ENCODE measurements around the gene NGEF.
"Not testable (repeated sequence)": the region's sequence is repeated elsewhere in the genome, so short reads cannot be mapped to it uniquely, and the experiment has no call there.

Gene NGEF

GRCh38 chr2:232924433-232924832 lies 88.6 kb downstream of the NGEF start:
- DNase-seq: no peak

GRCh38 chr2:232920760-232921159 lies 92.3 kb downstream of the NGEF start:
- DNase-seq: no peak

GRCh38 chr2:232920055-232920454 lies 93.0 kb downstream of the NGEF start:
- no peak for DNase-seq

GRCh38 chr2:232919141-232919540 lies 93.9 kb downstream of the NGEF start:
- no peak for DNase-seq

- no peak for DNase-seq
Measured at GRCh38 chr2:232913903-232914302, 99.2 kb downstream of the NGEF start.

- no peak for DNase-seq
Measured at GRCh38 chr2:232911712-232912277, 101.3 kb downstream of the NGEF start.

GRCh38 chr2:232910376-232910775 lies 102.7 kb downstream of the NGEF start:
- DNase-seq: no peak

- DNase-seq: no peak
Measured at GRCh38 chr2:232908695-232909094, 104.4 kb downstream of the NGEF start.

- not testable (repeated sequence) for DNase-seq
Measured at GRCh38 chr2:232907718-232908085, 105.4 kb downstream of the NGEF start.

- not testable (repeated sequence) for DNase-seq
Measured at GRCh38 chr2:232906867-232907717, 106.0 kb downstream of the NGEF start.

GRCh38 chr2:232903989-232904388 lies 109.1 kb downstream of the NGEF start:
- DNase-seq: no peak

- no peak for DNase-seq
Measured at GRCh38 chr2:232901736-232902578, 111.1 kb downstream of the NGEF start.

- DNase-seq: no peak
Measured at GRCh38 chr2:232900811-232901735, 112.0 kb downstream of the NGEF start.

GRCh38 chr2:232898592-232899543 lies 114.2 kb downstream of the NGEF start:
- DNase-seq: no peak

- no peak for DNase-seq
Measured at GRCh38 chr2:232897598-232898408, 115.3 kb downstream of the NGEF start.

- no peak for DNase-seq
Measured at GRCh38 chr2:232896720-232897597, 116.1 kb downstream of the NGEF start.

- no peak for DNase-seq
Measured at GRCh38 chr2:232896111-232896510, 116.9 kb downstream of the NGEF start.

- DNase-seq: no peak
Measured at GRCh38 chr2:232894746-232895145, 118.3 kb downstream of the NGEF start.

GRCh38 chr2:232894251-232894650 lies 118.8 kb downstream of the NGEF start:
- DNase-seq: no peak

Measured in NCI-H2171 (cell line).